Peyer's patch (tissue), 4 donors: ENCODE measurements around the gene ADAMTSL3.

Source experiments
- CTCF ChIP-seq, 6 experiments: fragments of 450-650 bp in 4 of 6; fragments of 200-600 bp in 2 of 6; sonication (generic) in 1 of 6; IDR thresholded peaks; one replicate each; pipeline ENCODE4 v1.5.1; 2017 to 2019; ENCODE audit warnings: antibody characterized with exemption in 6 of 6, mild to moderate bottlenecking in 3 of 6, moderate library complexity in 1 of 6
- POLR2A ChIP-seq, 2 donors: fragments of 450-650 bp; IDR thresholded peaks; one replicate each; pipeline ENCODE4 v1.5.1; 2017; ENCODE audit warnings: antibody characterized with exemption in 2 of 2, mild to moderate bottlenecking in 2 of 2, moderate library complexity in 2 of 2

GRCh38 chr15:84082739-84083138, 428.8 kb downstream of the ADAMTSL3 start:
- TF ChIP-seq CTCF (IDR thresholded peaks at IDR 0.05): no peak
- no peak for TF ChIP-seq POLR2A (IDR thresholded peaks at IDR 0.05)
